Measurements from ENCODE around the gene SLC9A7.

Gene SLC9A7

GRCh38 chrX:46762963-46763362 is 4.0 kb upstream of the SLC9A7 start:
- H3K9me3 Mint-ChIP-seq (ENCODE audit: low read depth), result no peaks in the 10 kb centered on the region
- peaks cover 4% of the 10 kb centered on the region for H3K27me3 Mint-ChIP-seq
- no peak overlapping the region for H3K4me3 Mint-ChIP-seq
- H3K4me1 Mint-ChIP-seq (ENCODE audit: low read depth), result peaks cover 2% of the 10 kb centered on the region
- no peaks in the 10 kb centered on the region for H3K36me3 Mint-ChIP-seq
- H3K27ac Mint-ChIP-seq, result no peak overlapping the region

- Mint-ChIP-seq H3K27ac (peak overlapping the region; percentile 83), H3K4me3 (peak overlapping the region; percentile 85), H3K9me3 (ENCODE audit: low read depth) (no peaks in the 10 kb centered on the region), H3K36me3 (no peaks in the 10 kb centered on the region), H3K4me1 (ENCODE audit: low read depth) (peaks cover 11% of the 10 kb centered on the region), H3K27me3 (peaks cover 4% of the 10 kb centered on the region)
Observed at GRCh38 chrX:46759645-46759974, 692 bp upstream of the SLC9A7 start.

GRCh38 chrX:46758163-46758955 is 559 bp downstream of the SLC9A7 start:
- Mint-ChIP-seq H3K4me1 (ENCODE audit: low read depth) (peaks cover 14% of the 10 kb centered on the region), H3K9me3 (ENCODE audit: low read depth) (no peaks in the 10 kb centered on the region), H3K27me3 (peaks cover 3% of the 10 kb centered on the region), H3K27ac (peak overlapping the region; percentile 84), H3K36me3 (no peaks in the 10 kb centered on the region), H3K4me3 (peak overlapping the region; percentile 93)

GRCh38 chrX:46757593-46757992 is 1.3 kb downstream of the SLC9A7 start:
- H3K36me3 Mint-ChIP-seq, result no peaks in the 10 kb centered on the region
- H3K9me3 Mint-ChIP-seq (ENCODE audit: low read depth), result no peaks in the 10 kb centered on the region
- H3K27me3 Mint-ChIP-seq, result peaks cover 2% of the 10 kb centered on the region
- H3K4me3 Mint-ChIP-seq, result peak overlapping the region; percentile 93
- no peak overlapping the region for H3K27ac Mint-ChIP-seq
- peaks cover 14% of the 10 kb centered on the region for H3K4me1 Mint-ChIP-seq (ENCODE audit: low read depth)

GRCh38 chrX:46757052-46757451 is 1.9 kb downstream of the SLC9A7 start:
- no peak overlapping the region for H3K27ac Mint-ChIP-seq
- no peaks in the 10 kb centered on the region for H3K9me3 Mint-ChIP-seq (ENCODE audit: low read depth)
- no peaks in the 10 kb centered on the region for H3K27me3 Mint-ChIP-seq
- H3K4me1 Mint-ChIP-seq (ENCODE audit: low read depth), result peaks cover 17% of the 10 kb centered on the region
- H3K36me3 Mint-ChIP-seq, result no peaks in the 10 kb centered on the region
- H3K4me3 Mint-ChIP-seq, result peak overlapping the region; percentile 93

- Mint-ChIP-seq H3K9me3 (ENCODE audit: low read depth) (no peaks in the 10 kb centered on the region), H3K36me3 (no peaks in the 10 kb centered on the region), H3K27me3 (no peaks in the 10 kb centered on the region), H3K4me1 (ENCODE audit: low read depth) (peaks cover 17% of the 10 kb centered on the region), H3K27ac (no peak overlapping the region), H3K4me3 (no peak overlapping the region)
Observed at GRCh38 chrX:46755671-46756070, 3.2 kb downstream of the SLC9A7 start.

- H3K36me3 Mint-ChIP-seq, result no peaks in the 10 kb centered on the region
- peaks cover 17% of the 10 kb centered on the region for H3K4me1 Mint-ChIP-seq (ENCODE audit: low read depth)
- no peaks in the 10 kb centered on the region for H3K9me3 Mint-ChIP-seq (ENCODE audit: low read depth)
- H3K4me3 Mint-ChIP-seq, result peak overlapping the region; percentile 7
- no peaks in the 10 kb centered on the region for H3K27me3 Mint-ChIP-seq
- H3K27ac Mint-ChIP-seq, result peak overlapping the region; percentile 34
Observed at GRCh38 chrX:46754586-46755061, 4.3 kb downstream of the SLC9A7 start.

GRCh38 chrX:46754036-46754435 is 4.9 kb downstream of the SLC9A7 start:
- peaks cover 17% of the 10 kb centered on the region for H3K4me1 Mint-ChIP-seq (ENCODE audit: low read depth)
- no peaks in the 10 kb centered on the region for H3K27me3 Mint-ChIP-seq
- no peaks in the 10 kb centered on the region for H3K36me3 Mint-ChIP-seq
- no peak overlapping the region for H3K4me3 Mint-ChIP-seq
- H3K27ac Mint-ChIP-seq, result no peak overlapping the region
- no peaks in the 10 kb centered on the region for H3K9me3 Mint-ChIP-seq (ENCODE audit: low read depth)

- no peaks in the 10 kb centered on the region for H3K36me3 Mint-ChIP-seq
- peaks cover 7% of the 10 kb centered on the region for H3K4me1 Mint-ChIP-seq (ENCODE audit: low read depth)
- no peaks in the 10 kb centered on the region for H3K27me3 Mint-ChIP-seq
- no peak overlapping the region for H3K27ac Mint-ChIP-seq
- H3K9me3 Mint-ChIP-seq (ENCODE audit: low read depth), result no peaks in the 10 kb centered on the region
- no peak overlapping the region for H3K4me3 Mint-ChIP-seq
Observed at GRCh38 chrX:46750889-46751288, 8.0 kb downstream of the SLC9A7 start.

GRCh38 chrX:46744009-46744408 is 14.9 kb downstream of the SLC9A7 start:
- H3K4me3 Mint-ChIP-seq, result no peak overlapping the region
- H3K27me3 Mint-ChIP-seq, result no peaks in the 10 kb centered on the region
- peaks cover 8% of the 10 kb centered on the region for H3K36me3 Mint-ChIP-seq
- no peaks in the 10 kb centered on the region for H3K4me1 Mint-ChIP-seq (ENCODE audit: low read depth)
- H3K27ac Mint-ChIP-seq, result no peak overlapping the region
- H3K9me3 Mint-ChIP-seq (ENCODE audit: low read depth), result no peaks in the 10 kb centered on the region

- Mint-ChIP-seq H3K36me3 (peaks cover 8% of the 10 kb centered on the region), H3K9me3 (ENCODE audit: low read depth) (no peaks in the 10 kb centered on the region), H3K27ac (no peak overlapping the region), H3K4me1 (ENCODE audit: low read depth) (no peaks in the 10 kb centered on the region), H3K27me3 (no peaks in the 10 kb centered on the region), H3K4me3 (no peak overlapping the region)
Observed at GRCh38 chrX:46743046-46743445, 15.9 kb downstream of the SLC9A7 start.

GRCh38 chrX:46739736-46740135 is 19.2 kb downstream of the SLC9A7 start:
- Mint-ChIP-seq H3K27me3 (no peaks in the 10 kb centered on the region), H3K4me3 (no peak overlapping the region), H3K27ac (no peak overlapping the region), H3K4me1 (ENCODE audit: low read depth) (no peaks in the 10 kb centered on the region), H3K9me3 (ENCODE audit: low read depth) (peaks cover 5% of the 10 kb centered on the region), H3K36me3 (peaks cover 18% of the 10 kb centered on the region)

GRCh38 chrX:46737462-46737861 is 21.5 kb downstream of the SLC9A7 start:
- peaks cover 13% of the 10 kb centered on the region for H3K36me3 Mint-ChIP-seq
- H3K9me3 Mint-ChIP-seq (ENCODE audit: low read depth), result peaks cover 5% of the 10 kb centered on the region
- H3K4me3 Mint-ChIP-seq, result no peak overlapping the region
- H3K27ac Mint-ChIP-seq, result no peak overlapping the region
- peaks cover 13% of the 10 kb centered on the region for H3K4me1 Mint-ChIP-seq (ENCODE audit: low read depth)
- no peaks in the 10 kb centered on the region for H3K27me3 Mint-ChIP-seq

- peaks cover 13% of the 10 kb centered on the region for H3K36me3 Mint-ChIP-seq
Observed at GRCh38 chrX:46737041-46737440, 21.9 kb downstream of the SLC9A7 start.

GRCh38 chrX:46735622-46736021 is 23.3 kb downstream of the SLC9A7 start:
- H3K27me3 Mint-ChIP-seq, result no peaks in the 10 kb centered on the region
- H3K9me3 Mint-ChIP-seq (ENCODE audit: low read depth), result peaks cover 5% of the 10 kb centered on the region
- H3K4me3 Mint-ChIP-seq, result no peak overlapping the region
- peaks cover 11% of the 10 kb centered on the region for H3K36me3 Mint-ChIP-seq
- H3K4me1 Mint-ChIP-seq (ENCODE audit: low read depth), result peaks cover 13% of the 10 kb centered on the region
- no peak overlapping the region for H3K27ac Mint-ChIP-seq

More at GRCh38 chrX:46737041-46737440, 21.9 kb downstream of the SLC9A7 start:
- Mint-ChIP-seq H3K9me3 (ENCODE audit: low read depth) (peaks cover 5% of the 10 kb centered on the region), H3K4me1 (ENCODE audit: low read depth) (peaks cover 13% of the 10 kb centered on the region), H3K27me3 (no peaks in the 10 kb centered on the region), H3K27ac (no peak overlapping the region), H3K4me3 (no peak overlapping the region)

- peak overlapping the region; percentile 37 for H3K27ac Mint-ChIP-seq
- H3K27me3 Mint-ChIP-seq, result no peaks in the 10 kb centered on the region
- H3K4me1 Mint-ChIP-seq (ENCODE audit: low read depth), result peaks cover 14% of the 10 kb centered on the region
- peaks cover 11% of the 10 kb centered on the region for H3K36me3 Mint-ChIP-seq
- H3K4me3 Mint-ChIP-seq, result no peak overlapping the region
- peaks cover 5% of the 10 kb centered on the region for H3K9me3 Mint-ChIP-seq (ENCODE audit: low read depth)
Observed at GRCh38 chrX:46733226-46733625, 25.7 kb downstream of the SLC9A7 start.
